ENCODE data around the gene IGDCC3.

Gene IGDCC3

DNA sequence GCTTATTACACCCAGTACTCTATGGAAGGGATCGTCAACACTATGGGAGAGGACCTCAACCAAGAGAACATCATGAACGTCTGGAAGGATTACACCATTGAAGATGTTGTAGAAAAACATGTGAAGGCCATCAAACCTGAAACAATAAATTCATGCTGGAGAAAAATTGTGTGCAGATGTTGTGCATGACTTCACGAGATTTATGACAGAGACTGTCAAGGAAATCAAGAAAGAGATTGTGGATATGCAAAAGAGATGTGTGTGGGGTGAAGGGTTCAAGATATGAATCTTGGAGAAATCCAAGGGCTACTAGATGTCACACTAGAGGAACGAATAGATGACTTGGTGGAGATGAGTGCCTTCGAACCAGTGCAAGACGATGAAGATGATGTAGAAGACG, 87.6 kb downstream of the IGDCC3 start:
- DNase-seq (ENCODE audit: low spot score) = no peak

DNA sequence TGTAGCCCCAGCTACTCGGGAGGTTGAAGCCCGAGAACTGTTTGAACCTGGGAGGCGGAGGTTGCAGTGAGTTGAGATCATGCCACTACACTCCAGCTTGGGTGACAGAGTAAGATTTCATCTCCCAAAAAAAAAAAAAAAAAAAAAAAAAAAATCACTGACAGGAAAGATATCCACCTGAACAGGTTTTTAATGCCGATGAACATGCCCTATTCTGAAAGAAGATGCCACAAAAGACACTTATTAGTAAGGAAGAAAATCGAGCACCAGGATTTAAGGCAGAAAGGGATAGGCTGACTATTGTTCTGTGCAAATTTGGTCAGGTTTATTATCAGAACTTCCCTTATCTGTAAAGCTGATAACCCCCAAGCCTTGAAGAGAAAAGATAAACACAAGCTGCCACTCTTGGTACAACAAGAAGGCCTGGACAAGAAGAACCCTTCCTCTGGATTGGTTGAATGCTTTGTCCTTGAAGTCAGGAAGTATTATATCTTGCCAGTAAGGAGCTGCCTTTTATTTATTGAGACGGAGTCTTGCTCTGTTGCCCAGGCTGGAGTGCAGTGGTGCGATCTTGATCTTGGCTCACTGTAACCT, 88.4 kb downstream of the IGDCC3 start:
- no peak for DNase-seq (ENCODE audit: low spot score)

DNA sequence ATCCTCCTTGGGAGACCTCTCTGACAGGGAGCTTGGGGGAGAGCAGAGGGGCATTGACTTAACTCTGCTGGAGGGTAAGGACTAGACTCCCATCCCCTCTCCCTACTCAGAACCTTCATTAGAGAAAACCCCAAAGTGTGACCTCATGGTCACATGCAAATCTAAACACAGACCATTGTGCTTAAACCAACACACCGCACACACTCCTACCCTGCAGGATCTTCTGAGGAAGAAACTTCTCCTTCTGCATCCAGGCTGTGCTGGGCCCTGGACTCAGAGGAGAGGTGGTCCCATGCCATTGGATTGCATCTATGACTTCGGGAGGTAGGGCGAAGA, 90.3 kb downstream of the IGDCC3 start:
- no peak for DNase-seq (ENCODE audit: low spot score)

DNA sequence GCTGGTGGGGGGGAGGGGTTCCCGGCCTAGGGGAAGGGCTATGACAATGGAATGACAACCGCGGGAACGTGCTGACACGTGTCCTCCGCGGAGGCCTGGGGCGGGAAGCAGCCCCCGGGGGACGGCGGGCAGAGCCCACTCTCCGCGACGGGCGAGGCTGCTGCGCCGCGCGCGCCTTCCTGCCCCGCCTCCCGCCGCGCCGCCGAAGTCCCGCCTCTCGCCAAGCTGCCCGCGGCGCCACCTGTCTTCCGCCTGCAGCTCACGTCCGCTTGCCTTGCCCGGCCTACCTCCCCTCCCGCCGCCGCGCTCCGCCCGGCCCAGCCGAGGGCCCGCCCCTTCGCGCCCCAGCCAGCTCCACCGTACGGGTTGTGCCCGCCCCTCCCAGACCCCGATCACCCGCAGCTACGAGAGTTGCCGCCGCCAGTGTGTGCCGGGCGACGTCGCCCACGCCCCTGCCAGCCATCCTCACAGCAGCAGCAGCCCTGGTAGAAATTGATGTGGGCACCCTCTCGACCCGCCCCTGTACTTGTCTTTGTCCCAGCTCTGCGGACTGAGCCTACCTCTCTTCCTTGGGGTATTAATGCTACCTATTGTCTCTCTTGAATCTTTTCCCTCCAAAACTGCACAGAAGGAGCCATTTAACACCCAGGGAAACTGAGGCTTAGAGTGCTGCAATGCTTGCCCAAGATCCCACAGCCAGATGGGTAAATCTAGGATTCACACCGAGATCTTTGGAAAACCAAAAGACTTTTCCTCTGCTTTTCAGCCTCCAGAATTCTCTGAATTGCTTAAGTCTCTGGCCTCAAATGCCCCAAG, 90.9 kb downstream of the IGDCC3 start, which contains the start of gene PARP16:
Gene PARP16, minus strand, starts transcription at position 180 of the 816 bp plus-strand sequence. CDS start 457 bp downstream, outside the sequence.
- peak; percentile 92 for DNase-seq (ENCODE audit: low spot score)

DNA sequence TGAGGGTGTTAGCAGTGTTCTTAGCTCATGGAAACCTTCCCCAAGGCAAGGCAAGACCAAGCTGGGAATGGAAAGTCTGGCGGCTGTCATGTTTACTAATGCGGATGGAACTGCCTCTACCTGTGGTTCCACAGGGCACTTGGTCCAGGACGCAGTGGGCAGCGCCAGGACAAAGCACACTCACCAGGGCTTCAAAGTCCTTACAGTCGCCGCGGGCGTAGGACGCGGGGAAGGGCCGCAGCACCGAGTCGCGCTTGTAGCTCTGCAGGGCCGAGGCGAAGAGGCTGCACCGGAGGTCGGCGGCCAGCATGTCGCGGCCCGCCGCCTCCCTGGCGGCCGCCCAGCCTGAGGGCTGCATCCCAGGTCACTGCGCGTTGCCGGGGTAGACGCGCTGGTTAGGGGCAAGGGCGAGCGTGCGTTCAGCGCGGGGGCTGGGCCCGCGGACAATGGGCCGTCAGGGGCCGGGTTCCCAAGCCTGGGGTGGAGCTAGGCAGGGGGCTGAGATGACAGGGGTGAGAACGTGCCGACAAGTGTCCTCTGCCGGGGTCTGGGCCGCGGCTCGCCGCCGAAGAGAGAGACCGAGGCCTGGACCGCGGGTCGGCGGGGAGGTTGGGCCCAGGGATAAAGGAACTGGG, 91.6 kb downstream of the IGDCC3 start:
- DNase-seq (ENCODE audit: low spot score) = peak; percentile 3

DNA sequence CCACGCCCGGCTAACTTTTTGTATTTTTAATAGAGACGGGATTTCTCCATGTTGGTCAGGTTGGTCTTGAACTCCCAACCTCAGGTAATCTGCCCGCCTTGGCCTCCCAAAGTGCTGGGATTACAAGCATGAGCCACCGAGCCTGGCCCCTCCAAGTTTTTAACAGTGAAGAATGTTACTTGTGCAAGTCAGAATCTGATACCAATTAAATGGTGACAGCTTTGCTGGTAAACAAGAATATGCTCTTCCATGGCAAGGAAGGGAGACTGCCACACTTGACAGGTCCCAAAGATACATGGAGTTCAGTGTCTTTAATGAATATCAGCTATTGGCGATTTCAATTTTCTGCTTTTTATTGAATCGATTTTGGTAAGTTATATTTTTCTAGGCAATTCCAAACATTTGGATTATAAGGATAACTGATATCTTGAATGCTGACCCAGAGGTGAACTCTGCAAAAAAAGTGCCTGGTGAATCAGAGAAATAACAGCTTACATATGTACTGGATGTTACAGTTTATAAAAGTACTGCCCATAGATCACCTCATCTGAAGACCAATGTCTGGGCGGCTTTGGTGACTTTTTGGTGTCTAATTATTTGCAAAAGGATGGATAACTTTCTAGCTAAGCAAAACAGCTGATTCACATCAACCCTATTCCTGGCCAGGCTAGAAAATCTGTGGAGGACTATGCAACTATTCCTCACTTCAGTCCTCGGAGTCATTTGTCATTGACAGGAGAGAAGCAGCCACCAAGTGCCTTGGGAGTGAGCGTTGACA, 92.3 kb downstream of the IGDCC3 start:
- DNase-seq (ENCODE audit: low spot score) = no peak

DNA sequence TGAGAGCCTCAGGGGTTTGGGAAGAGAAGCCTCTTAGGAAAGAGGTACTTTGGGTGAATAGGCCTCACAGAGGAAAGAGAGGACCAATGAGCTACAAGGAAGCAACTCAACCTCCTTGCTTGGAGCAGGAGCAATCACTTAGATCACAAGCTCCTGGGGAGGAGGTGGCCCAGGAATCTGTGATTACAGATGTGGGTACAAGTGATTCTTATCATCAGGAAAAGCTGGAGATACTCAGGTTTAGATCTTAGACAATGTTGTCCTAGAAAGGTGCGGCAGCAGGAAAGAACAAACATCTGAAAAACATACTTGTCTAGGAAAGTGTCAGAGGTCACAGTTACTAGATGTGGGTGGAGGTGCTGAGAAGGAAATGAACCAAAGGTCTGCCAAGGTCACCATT, 99.3 kb downstream of the IGDCC3 start:
- DNase-seq (ENCODE audit: low spot score) = no peak

Data from CD4-positive, alpha-beta T cell treated with Interleukin-15 for 4 hours (primary cell).